GM20431 (cell line): ENCODE measurements around the gene VEGFA.

ENCODE experiments used
- in situ Hi-C: fragments of 300-500 bp; cut with MseI, MboI; formaldehyde crosslinking; loops from one replicate; pipeline ENCODE4 v1.15.0; 2020; ENCODE audit warnings: low sequenced_read_pairs; ENCODE audit not compliant: unreplicated experiment

VEGFA gene

DNA sequence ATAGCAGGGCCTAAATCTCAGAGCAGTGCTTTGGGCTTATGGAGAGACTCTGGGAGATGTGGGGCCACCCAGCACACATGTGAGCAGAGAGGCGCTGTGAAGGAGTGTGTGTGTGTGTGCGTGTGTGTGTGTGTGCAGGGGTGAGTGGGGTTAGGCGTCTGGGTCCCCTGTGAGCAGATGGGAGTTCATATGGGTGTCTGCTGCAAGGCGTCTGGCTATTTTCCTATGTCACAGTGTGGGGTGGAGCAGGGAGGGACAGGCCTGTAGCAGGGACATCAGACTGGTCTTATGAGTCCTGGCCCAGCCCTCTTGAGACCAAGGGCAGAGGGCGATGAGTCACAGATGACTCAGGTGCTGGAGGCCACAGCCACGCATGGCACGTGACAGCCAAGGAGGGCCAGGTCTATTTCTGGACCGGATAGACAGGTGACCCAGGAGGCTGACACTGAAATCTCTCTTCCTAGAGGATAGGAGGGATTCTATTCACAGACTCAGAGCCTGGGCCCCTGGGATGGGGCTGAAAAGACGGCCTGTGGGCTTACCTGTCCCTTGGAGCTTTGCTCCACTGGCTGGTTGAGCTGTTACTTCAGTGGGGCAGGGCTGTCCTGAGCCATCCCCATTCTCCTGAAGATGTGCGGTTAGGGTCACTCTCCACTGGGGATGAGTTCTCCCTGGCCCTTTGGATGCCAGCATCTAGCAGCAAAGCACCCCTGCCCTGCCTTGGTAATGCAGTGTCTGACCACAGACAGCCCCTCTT, 28.9 kb downstream of the VEGFA start:
- in situ Hi-C loops: no loop called here

- in situ Hi-C loops: no loop called here
These were observed 29.7 kb downstream of the VEGFA start for GRCh38 chr6:43799551-43800297.

DNA sequence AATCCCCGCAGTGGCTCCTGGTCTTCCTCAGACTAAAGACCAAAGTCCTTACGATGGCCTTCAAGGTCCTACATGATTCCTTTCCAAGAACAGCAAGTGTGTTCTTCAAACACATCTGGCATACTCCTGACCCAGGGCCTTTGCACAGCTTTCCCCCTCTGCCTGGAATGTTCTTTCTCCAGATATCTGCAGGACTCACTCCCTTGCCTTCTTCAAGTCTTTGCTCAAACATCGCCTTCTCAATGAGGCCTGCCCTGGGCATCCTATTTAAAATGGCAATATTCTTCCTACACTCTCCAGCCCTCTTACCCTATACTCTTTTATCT, 30.2 kb downstream of the VEGFA start:
- in situ Hi-C loops: no loop called here

DNA sequence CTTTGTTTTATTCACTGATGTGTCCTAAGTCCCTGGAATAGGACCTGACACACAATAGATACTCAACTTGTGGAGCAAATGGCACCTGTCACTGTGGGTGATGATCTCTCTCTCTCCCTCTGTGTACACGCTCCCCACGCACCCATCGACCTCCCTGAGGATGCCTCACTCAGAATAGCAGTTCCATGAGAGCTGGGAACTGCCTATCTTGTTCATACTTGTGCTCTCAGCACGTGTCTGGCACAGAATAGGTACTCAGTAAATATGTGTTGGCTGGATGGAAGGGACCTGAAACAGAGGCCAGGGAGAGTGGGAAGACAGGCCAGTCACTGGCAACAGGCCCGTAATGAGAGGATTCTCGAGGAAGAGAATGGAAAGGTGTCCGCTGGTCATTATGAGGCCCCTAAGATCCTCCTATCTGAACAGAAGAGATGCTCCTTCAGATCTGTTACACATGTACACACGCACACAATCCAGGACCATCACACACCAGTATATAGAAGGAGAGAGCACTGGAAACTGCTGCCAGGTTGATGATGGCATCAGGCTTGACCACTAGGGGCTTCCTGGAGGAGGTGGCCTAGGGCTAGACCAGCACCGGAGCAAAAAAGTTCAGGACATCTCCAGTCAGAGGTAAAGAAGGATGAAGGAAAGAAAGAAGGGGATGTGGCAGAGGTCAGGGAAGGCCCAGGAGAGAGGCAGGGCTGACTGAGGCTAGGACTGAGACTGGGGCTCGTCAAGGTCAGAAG, 30.9 kb downstream of the VEGFA start:
- in situ Hi-C loops: no loop called here

DNA sequence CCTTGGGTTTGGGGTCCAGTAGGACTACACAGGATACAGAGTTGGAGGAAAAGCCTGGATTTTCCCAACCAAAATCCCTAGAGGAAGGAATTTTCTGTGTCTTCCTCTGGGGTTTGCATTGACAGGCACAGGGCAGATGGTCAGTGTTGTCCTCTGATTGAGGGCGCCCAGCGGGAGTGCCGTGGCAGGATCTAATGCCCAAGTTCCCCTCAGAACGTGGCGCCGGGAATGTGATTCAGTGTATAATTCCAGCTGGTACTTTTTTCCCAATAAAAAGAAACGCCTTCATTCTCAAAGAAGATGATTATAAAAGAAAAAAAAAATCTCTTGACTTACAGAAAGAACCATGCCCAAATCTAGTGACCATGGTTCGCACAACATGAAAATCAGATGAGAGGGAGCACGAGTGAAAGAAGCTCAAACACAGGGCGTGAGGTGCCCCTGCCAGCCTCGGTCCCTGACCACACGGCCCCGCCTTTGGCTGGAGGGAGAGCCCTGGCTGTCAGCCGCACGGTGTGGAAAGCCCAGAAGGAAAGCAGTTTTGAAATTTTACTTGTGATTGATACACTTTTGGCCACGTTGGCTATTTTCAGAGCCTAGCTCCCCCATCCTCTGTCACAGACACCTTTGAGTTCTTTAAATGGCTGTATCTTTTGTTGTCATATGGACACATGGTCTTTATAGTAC, 31.6 kb downstream of the VEGFA start:
- in situ Hi-C loops: no loop called here

- in situ Hi-C loops: no loop called here
These were observed 33.2 kb downstream of the VEGFA start for GRCh38 chr6:43803055-43803782.

GRCh38 chr6:43803783-43804549, 34.0 kb downstream of the VEGFA start:
- in situ Hi-C loops: no loop called here

GRCh38 chr6:43804550-43805223, 34.7 kb downstream of the VEGFA start:
- in situ Hi-C loops: no loop called here

- in situ Hi-C loops: no loop called here
These were observed 35.7 kb downstream of the VEGFA start for GRCh38 chr6:43805699-43806042.

DNA sequence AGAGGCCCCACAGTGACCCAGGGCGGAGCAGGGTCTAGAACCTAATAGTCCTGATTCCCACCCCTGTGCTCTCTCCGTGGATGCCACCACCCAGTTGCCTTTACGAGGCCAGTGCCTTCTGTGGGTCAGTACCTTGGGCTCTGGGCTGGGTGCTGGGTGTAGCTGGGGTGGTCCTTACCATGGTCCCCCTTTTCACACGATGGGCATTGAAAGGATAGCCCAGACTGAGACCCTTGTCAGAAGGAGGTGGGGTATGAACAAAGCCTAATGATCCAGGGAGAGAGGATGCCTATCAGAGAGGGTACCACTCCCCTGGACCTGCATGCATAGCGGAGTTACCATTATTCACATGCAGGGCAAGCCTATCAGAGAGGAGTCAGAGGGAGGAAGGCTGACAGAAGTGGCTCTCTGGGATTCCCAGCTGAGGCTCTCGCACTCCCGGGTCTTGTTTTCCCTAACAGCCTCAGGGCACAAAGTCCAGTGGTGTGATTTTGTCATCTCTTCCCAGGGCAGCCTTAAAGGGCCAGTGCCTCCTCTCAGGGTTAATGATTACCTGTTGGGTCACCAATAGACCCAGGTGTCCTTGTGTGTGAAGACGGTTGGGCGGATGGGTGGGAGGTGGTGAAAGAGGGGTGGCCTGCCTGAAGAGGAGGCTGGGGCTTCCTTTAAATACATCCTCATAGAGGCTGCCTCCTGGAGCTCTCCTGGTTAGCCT, 36.2 kb downstream of the VEGFA start:
- in situ Hi-C loops: no loop called here

DNA sequence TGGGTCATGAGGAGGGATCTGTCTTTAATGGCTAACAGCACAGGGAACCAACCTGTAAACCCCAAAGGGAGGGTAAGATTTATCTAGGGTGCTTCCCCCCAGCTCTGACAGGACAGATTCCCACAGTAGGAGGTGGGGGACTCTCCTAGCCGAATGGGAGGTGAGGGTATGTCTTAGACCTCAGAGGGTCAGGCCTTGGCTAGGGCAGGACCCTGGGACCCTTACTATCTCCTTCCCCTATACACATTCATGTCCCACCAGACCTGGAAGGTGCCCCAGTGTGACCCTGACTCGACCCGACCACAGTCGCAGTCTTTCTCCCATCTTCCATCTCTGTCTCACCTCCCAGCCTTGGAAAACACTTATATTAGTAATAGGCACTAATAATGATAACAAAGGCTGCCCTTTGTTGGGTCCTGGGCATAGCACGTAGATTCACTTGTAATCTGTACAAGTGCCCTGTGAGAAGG, 36.8 kb downstream of the VEGFA start:
- in situ Hi-C loops: no loop called here

GRCh38 chr6:43807228-43808061, 37.4 kb downstream of the VEGFA start:
- in situ Hi-C loops: no loop called here

- in situ Hi-C loops: no loop called here
These were observed 38.4 kb downstream of the VEGFA start for GRCh38 chr6:43808412-43808811.

- in situ Hi-C loops: no loop called here
These were observed 39.6 kb downstream of the VEGFA start for GRCh38 chr6:43809417-43810305.

DNA sequence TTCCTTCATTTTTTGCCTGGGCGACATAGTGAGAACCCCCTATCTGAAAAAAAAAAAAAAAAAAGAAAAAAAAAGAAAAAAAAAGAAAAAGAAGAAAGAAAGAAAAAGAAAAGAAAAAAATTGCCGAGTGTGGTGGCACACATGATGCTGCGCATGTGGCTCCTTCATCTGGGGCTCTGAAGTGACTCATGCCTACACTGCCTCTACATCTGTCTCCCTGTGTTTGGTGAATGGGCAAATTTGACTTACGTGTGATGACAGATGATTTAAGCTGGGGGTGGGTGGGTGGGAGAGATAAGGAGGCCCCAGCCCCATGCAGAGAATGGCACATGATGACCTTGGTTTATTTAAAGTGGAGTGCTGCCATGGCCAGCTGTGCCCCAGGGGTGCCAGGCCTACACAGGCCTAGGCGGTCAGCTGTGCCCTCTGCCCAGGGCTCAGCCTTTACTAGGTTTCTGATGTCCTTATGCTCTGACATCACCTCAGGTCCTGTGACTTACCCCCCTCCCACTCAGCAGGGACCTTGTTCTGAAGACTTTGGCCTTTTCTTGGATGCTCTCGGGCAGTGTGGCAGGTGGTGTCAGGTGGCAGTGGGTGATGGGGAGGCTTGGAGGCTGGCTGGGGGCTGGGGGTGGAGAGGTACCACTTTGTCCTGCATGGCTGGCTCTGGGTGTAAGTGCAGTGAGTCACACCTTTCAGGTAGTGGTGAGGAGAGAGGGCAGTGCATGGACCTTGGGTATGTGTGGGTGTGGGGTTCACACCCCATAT, 41.1 kb downstream of the VEGFA start:
- in situ Hi-C loops: no loop called here

GRCh38 chr6:43811733-43812099, 41.7 kb downstream of the VEGFA start:
- in situ Hi-C loops: no loop called here
